ENCODE results near the gene FBXO21. TPM values are rescaled to one million over a fixed set of nuclear protein-coding genes. Genes with fewer than 3 reads are reported as not detected.

Gene FBXO21
- total and polyA plus RNA-seq, 2 of the 13 experiments (the other 11 are each of a cell fraction or from before 2014, with no cell fraction given) = 15.6 to 32.5 TPM

DNA sequence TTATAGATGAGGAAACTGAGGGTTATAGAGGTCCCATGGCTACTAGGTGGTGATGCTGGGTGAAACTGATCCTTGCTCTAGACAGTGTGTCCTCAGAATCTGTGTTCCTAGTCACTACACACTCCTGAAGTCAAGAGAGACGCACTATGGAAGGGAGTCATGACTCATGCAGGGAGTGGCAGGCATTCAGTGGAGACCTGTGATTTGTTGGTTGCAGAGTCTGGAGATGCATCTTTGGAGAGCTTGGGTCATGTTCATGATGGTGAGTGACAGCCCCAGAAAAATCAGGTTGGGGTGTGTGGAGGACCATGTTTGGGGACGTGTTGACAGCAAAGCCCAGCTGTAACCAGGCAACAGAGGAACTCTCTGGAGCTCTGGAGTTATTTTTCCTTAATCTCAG, 38.0 kb upstream of the FBXO21 start:
- H4K20me1 ChIP-seq (ENCODE audit: insufficient read depth, low read length) = no peaks in the 10 kb centered on the region
- H3K9me3 ChIP-seq (ENCODE audit: low read length) = no peaks in the 10 kb centered on the region
- H3K79me2 ChIP-seq (ENCODE audit: insufficient read depth, low read length) = no peaks in the 10 kb centered on the region
- TF ChIP-seq, protein P1, sequence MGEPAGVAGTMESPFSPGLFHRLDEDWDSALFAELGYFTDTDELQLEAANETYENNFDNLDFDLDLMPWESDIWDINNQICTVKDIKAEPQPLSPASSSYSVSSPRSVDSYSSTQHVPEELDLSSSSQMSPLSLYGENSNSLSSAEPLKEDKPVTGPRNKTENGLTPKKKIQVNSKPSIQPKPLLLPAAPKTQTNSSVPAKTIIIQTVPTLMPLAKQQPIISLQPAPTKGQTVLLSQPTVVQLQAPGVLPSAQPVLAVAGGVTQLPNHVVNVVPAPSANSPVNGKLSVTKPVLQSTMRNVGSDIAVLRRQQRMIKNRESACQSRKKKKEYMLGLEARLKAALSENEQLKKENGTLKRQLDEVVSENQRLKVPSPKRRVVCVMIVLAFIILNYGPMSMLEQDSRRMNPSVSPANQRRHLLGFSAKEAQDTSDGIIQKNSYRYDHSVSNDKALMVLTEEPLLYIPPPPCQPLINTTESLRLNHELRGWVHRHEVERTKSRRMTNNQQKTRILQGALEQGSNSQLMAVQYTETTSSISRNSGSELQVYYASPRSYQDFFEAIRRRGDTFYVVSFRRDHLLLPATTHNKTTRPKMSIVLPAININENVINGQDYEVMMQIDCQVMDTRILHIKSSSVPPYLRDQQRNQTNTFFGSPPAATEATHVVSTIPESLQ (CRISPR knock-in tag; conservative IDR thresholded peaks at IDR 0.05) = no peak
- TF ChIP-seq NFRKB (IDR thresholded peaks at IDR 0.05) = no peak
- TF ChIP-seq ISX (CRISPR knock-in tag; conservative IDR thresholded peaks at IDR 0.05) = no peak
- TF ChIP-seq SPEN (CRISPR knock-in tag; IDR thresholded peaks at IDR 0.05; ENCODE audit: low read depth) = no peak
- no peak for TF ChIP-seq ZNF446 (CRISPR knock-in tag; IDR thresholded peaks at IDR 0.05)
- no peak for TF ChIP-seq TCF7 (IDR thresholded peaks at IDR 0.05; ENCODE audit: low read depth)
- no peak for TF ChIP-seq RBAK (CRISPR knock-in tag; IDR thresholded peaks at IDR 0.05)
- TF ChIP-seq, protein P2, sequence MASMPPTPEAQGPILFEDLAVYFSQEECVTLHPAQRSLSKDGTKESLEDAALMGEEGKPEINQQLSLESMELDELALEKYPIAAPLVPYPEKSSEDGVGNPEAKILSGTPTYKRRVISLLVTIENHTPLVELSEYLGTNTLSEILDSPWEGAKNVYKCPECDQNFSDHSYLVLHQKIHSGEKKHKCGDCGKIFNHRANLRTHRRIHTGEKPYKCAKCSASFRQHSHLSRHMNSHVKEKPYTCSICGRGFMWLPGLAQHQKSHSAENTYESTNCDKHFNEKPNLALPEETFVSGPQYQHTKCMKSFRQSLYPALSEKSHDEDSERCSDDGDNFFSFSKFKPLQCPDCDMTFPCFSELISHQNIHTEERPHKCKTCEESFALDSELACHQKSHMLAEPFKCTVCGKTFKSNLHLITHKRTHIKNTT (CRISPR knock-in tag; IDR thresholded peaks at IDR 0.05) = no peak
- TF ChIP-seq CHCHD3 (CRISPR knock-in tag; IDR thresholded peaks at IDR 0.05) = no peak
- TF ChIP-seq, protein P3, sequence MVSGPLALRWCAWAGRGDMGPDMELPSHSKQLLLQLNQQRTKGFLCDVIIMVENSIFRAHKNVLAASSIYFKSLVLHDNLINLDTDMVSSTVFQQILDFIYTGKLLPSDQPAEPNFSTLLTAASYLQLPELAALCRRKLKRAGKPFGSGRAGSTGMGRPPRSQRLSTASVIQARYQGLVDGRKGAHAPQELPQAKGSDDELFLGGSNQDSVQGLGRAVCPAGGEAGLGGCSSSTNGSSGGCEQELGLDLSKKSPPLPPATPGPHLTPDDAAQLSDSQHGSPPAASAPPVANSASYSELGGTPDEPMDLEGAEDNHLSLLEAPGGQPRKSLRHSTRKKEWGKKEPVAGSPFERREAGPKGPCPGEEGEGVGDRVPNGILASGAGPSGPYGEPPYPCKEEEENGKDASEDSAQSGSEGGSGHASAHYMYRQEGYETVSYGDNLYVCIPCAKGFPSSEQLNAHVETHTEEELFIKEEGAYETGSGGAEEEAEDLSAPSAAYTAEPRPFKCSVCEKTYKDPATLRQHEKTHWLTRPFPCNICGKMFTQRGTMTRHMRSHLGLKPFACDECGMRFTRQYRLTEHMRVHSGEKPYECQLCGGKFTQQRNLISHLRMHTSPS (CRISPR knock-in tag; IDR thresholded peaks at IDR 0.05; ENCODE audit: low read depth) = no peak
- TF ChIP-seq, protein P4, sequence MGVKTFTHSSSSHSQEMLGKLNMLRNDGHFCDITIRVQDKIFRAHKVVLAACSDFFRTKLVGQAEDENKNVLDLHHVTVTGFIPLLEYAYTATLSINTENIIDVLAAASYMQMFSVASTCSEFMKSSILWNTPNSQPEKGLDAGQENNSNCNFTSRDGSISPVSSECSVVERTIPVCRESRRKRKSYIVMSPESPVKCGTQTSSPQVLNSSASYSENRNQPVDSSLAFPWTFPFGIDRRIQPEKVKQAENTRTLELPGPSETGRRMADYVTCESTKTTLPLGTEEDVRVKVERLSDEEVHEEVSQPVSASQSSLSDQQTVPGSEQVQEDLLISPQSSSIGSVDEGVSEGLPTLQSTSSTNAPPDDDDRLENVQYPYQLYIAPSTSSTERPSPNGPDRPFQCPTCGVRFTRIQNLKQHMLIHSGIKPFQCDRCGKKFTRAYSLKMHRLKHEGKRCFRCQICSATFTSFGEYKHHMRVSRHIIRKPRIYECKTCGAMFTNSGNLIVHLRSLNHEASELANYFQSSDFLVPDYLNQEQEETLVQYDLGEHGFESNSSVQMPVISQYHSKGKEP (CRISPR knock-in tag; IDR thresholded peaks at IDR 0.05) = no peak
- no peak for TF ChIP-seq ZNF460 (CRISPR knock-in tag; IDR thresholded peaks at IDR 0.05; ENCODE audit: borderline replicate concordance)
- TF ChIP-seq ZNF572 (CRISPR knock-in tag; IDR thresholded peaks at IDR 0.05) = no peak
- no peak for TF ChIP-seq MAF1 (CRISPR knock-in tag; IDR thresholded peaks at IDR 0.05; ENCODE audit: borderline replicate concordance)
- TF ChIP-seq RAD21 (CRISPR knock-in tag; IDR thresholded peaks at IDR 0.05) = no peak
- no peak for TF ChIP-seq BRCA1 (CRISPR knock-in tag; IDR thresholded peaks at IDR 0.05)
- TF ChIP-seq, protein P5, sequence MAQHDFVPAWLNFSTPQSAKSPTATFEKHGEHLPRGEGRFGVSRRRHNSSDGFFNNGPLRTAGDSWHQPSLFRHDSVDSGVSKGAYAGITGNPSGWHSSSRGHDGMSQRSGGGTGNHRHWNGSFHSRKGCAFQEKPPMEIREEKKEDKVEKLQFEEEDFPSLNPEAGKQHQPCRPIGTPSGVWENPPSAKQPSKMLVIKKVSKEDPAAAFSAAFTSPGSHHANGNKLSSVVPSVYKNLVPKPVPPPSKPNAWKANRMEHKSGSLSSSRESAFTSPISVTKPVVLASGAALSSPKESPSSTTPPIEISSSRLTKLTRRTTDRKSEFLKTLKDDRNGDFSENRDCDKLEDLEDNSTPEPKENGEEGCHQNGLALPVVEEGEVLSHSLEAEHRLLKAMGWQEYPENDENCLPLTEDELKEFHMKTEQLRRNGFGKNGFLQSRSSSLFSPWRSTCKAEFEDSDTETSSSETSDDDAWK (CRISPR knock-in tag; IDR thresholded peaks at IDR 0.05) = no peak
- TF ChIP-seq ZNF747 (CRISPR knock-in tag; IDR thresholded peaks at IDR 0.05; ENCODE audit: borderline replicate concordance) = no peak
- TF ChIP-seq NFIB (CRISPR knock-in tag; IDR thresholded peaks at IDR 0.05; ENCODE audit: borderline replicate concordance) = no peak
- H3K27ac ChIP-seq (ENCODE audit: extremely low read length, insufficient read depth, low read length) = no peak overlapping the region
- FAIRE-seq = no peak
- no TSS peak for BruUV-seq (replicated peaks)
- H3K4me3 ChIP-seq (replicated peaks in 1 of 3; ENCODE audit: insufficient read depth in 1 of 3, low read depth in 2 of 3, low read length in 3 of 3) = no peak overlapping the region
- intact Hi-C loops (cut with micrococcal nuclease; ENCODE audit: unreplicated experiment) (no loop called here), in situ Hi-C loops (cut with HindIII; ENCODE audit: extremely low pct_ligation_motif_present, low pct_unique_long_range_greater_than_20kb) (no loop called here)
- no peaks in the 10 kb centered on the region for H3K36me3 ChIP-seq (replicated peaks in 1 of 2; ENCODE audit: control insufficient read depth in 1 of 2, insufficient read depth in 2 of 2, low read length in 2 of 2)
- no peak overlapping the region for H3K4me2 ChIP-seq (ENCODE audit: low read depth, low read length)
- no peaks in the 10 kb centered on the region for H3K4me1 ChIP-seq (ENCODE audit: insufficient read depth, low read length)
- ATAC-seq = no peak
- POLR2A ChIA-PET = no interaction called here
- DNase-seq (ENCODE audit: low spot score) = no peak
- peaks cover 3 to 8% of the 10 kb centered on the region in 2 experiments; a peak in 2 of 5 replicates for H3K27me3 ChIP-seq (ENCODE audit: control insufficient read depth in 1 of 2, insufficient read depth in 2 of 2, low read length in 2 of 2)
- 11% methylated on average over 2 of the region's 2 CpGs for WGBS (ENCODE audit: low lambda C conversion rate)
- CTCF ChIA-PET (ENCODE audit: low intra/inter-chr PET ratio, low total read pairs) = no interaction called here
- H3K9ac ChIP-seq (ENCODE audit: insufficient read depth, low read depth, low read length) = no peak overlapping the region
- no peak overlapping the region for H2AFZ ChIP-seq (ENCODE audit: low read length)

All from HepG2 (cell line).